Cardiac fibroblast (primary cell): Measurements from ENCODE around the gene RGS7.

Experiments used
- DNase-seq, 2 donors: peaks; one replicate each; pipeline versions ENCODE4 v3.0.0 to v3.0.0-alpha.2; 2010; ENCODE audit warnings: low read depth in 2 of 2
- H3K4me3 ChIP-seq, 2 donors: replicated peaks in 1 of 2; 1 replicate in 1 of 2; 2 replicates in 1 of 2; pipeline ENCODE4 v1.5.1; 2011; ENCODE audit warnings: low read depth in 2 of 2, low read length in 2 of 2, mild to moderate bottlenecking in 2 of 2, moderate library complexity in 1 of 2
- CTCF ChIP-seq: IDR thresholded peaks from one replicate; pipeline ENCODE4 v1.5.1; 2011; ENCODE audit warnings: low read depth, mild to moderate bottlenecking, low read length, inconsistent platforms

Gene RGS7

DNA sequence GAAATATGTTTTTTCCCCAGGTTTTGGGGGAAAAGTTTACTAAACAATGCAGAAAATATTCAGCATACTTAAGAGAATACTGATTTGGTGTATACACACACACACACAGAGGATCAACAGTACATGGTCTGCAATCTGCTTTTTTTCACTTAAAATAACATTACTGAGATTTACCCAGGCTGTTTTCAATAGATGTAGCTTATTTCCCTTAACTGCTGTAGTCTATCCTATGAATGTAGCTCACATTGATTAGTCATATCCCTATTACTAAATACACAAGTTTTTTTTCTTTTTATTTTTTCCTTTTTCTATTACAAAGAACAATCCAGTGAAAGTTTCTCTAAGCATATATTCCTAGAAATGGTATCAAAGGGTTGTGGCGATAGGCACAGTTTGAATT lies 478.4 kb downstream of the RGS7 start:
- TF ChIP-seq CTCF = no peak
- no peak overlapping the region for H3K4me3 ChIP-seq
- DNase-seq = peak in 1 of 2 donors; percentile 58

GRCh38 chr1:240877605-240878004 lies 479.4 kb downstream of the RGS7 start:
- no peak for TF ChIP-seq CTCF
- no peak overlapping the region for H3K4me3 ChIP-seq
- no peak for DNase-seq

GRCh38 chr1:240876071-240876470 lies 480.9 kb downstream of the RGS7 start:
- TF ChIP-seq CTCF = no peak
- no peak overlapping the region for H3K4me3 ChIP-seq
- DNase-seq = no peak

- TF ChIP-seq CTCF = no peak
- H3K4me3 ChIP-seq = no peak overlapping the region
- no peak for DNase-seq
Observed at GRCh38 chr1:240869071-240869470, 487.9 kb downstream of the RGS7 start.

DNA sequence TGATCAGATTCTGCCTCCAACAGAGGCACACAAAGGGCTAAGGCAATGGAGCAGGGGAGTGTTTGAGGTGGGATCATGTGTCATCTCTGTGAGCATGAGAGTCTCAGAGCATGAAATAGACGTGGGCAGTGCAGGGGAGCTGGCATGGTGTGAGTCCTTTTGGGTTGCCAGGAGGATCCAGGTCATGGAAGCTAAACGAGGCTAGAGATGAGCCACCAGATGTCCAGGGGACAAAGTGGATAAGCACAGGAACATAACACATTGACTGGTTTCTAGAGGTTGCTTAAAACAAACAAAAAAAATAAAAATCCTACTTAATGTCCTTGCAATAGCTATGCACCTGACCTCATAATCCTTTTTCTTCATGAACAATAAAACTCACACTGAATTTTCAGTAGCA lies 490.3 kb downstream of the RGS7 start:
- no peak overlapping the region for H3K4me3 ChIP-seq
- DNase-seq = no peak
- no peak for TF ChIP-seq CTCF

- no peak for TF ChIP-seq CTCF
- DNase-seq = no peak
- H3K4me3 ChIP-seq = no peak overlapping the region
Observed at GRCh38 chr1:240860023-240860422, 497.0 kb downstream of the RGS7 start.

GRCh38 chr1:240854367-240854766 lies 502.6 kb downstream of the RGS7 start:
- no peak for TF ChIP-seq CTCF
- DNase-seq = peak; percentile 46 to 59
- H3K4me3 ChIP-seq = no peak overlapping the region
